GM18517 (cell line): Measurements from ENCODE around the gene MTPN.

Source experiments
- ATAC-seq: cut with Tn5 transposase; IDR thresholded peaks from one replicate; pipeline ENCODE4 v1.9.1; 2021; ENCODE audit warnings: mild to moderate bottlenecking, moderate library complexity; ENCODE audit not compliant: unreplicated experiment

The MTPN gene

GRCh38 chr7:135959646-135960363 is 17.4 kb downstream of the MTPN start:
- ATAC-seq, result no peak

- no peak for ATAC-seq
Observed at GRCh38 chr7:135958173-135958572, 19.0 kb downstream of the MTPN start.

- ATAC-seq, result no peak
Observed at GRCh38 chr7:135957627-135958026, 19.5 kb downstream of the MTPN start.

GRCh38 chr7:135956393-135956792 is 20.8 kb downstream of the MTPN start:
- ATAC-seq, result no peak

- ATAC-seq, result no peak
Observed at GRCh38 chr7:135950972-135951371, 26.2 kb downstream of the MTPN start.

GRCh38 chr7:135950429-135950828 is 26.7 kb downstream of the MTPN start:
- no peak for ATAC-seq

GRCh38 chr7:135946289-135947055 is 30.7 kb downstream of the MTPN start:
- no peak for ATAC-seq

GRCh38 chr7:135944753-135945152 is 32.4 kb downstream of the MTPN start:
- no peak for ATAC-seq

GRCh38 chr7:135943134-135943879 is 33.9 kb downstream of the MTPN start:
- ATAC-seq, result no peak

GRCh38 chr7:135942614-135943013 is 34.5 kb downstream of the MTPN start:
- peak; percentile 90 for ATAC-seq

GRCh38 chr7:135940077-135941075 is 36.8 kb downstream of the MTPN start:
- ATAC-seq, result no peak

GRCh38 chr7:135939261-135939812 is 37.8 kb downstream of the MTPN start:
- no peak for ATAC-seq

- peak; percentile 55 for ATAC-seq
Observed at GRCh38 chr7:135938563-135938962, 38.6 kb downstream of the MTPN start.

GRCh38 chr7:135938086-135938485 is 39.1 kb downstream of the MTPN start:
- ATAC-seq, result no peak

GRCh38 chr7:135936497-135937217 is 40.5 kb downstream of the MTPN start:
- no peak for ATAC-seq

- ATAC-seq, result no peak
Observed at GRCh38 chr7:135934651-135935050, 42.5 kb downstream of the MTPN start.

- ATAC-seq, result no peak
Observed at GRCh38 chr7:135933509-135934188, 43.5 kb downstream of the MTPN start.

GRCh38 chr7:135932131-135932530 is 45.0 kb downstream of the MTPN start:
- ATAC-seq, result no peak
